ENCODE results near the gene LCP2. TPM values are rescaled to one million over a fixed set of nuclear protein-coding genes. Genes with fewer than 3 reads are reported as not detected.

The LCP2 gene
- total RNA-seq, 2 donors from 2014 or later = 56.9 to 76.5 TPM

- H3K27me3 ChIP-seq (replicated peaks; ENCODE audit: insufficient read depth) = no peaks in the 10 kb centered on the region
- DNase-seq (ENCODE audit: low spot score) (no peak), ATAC-seq (ENCODE audit: insufficient number of reproducible peaks, low FRiP score, low read depth) (no peak)
- peaks cover 13 to 17% of the 10 kb centered on the region in 2 donors for H3K4me1 ChIP-seq (ENCODE audit: control insufficient read depth in 1 of 2, low read depth in 2 of 2)
- H3K27ac ChIP-seq = no peak overlapping the region
- no peaks in the 10 kb centered on the region for H3K36me3 ChIP-seq
- no peaks in the 10 kb centered on the region for H3K9me3 ChIP-seq
- no peak overlapping the region for H3K4me3 ChIP-seq
- TF ChIP-seq, protein P1, sequence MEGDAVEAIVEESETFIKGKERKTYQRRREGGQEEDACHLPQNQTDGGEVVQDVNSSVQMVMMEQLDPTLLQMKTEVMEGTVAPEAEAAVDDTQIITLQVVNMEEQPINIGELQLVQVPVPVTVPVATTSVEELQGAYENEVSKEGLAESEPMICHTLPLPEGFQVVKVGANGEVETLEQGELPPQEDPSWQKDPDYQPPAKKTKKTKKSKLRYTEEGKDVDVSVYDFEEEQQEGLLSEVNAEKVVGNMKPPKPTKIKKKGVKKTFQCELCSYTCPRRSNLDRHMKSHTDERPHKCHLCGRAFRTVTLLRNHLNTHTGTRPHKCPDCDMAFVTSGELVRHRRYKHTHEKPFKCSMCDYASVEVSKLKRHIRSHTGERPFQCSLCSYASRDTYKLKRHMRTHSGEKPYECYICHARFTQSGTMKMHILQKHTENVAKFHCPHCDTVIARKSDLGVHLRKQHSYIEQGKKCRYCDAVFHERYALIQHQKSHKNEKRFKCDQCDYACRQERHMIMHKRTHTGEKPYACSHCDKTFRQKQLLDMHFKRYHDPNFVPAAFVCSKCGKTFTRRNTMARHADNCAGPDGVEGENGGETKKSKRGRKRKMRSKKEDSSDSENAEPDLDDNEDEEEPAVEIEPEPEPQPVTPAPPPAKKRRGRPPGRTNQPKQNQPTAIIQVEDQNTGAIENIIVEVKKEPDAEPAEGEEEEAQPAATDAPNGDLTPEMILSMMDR (IDR thresholded peaks at IDR 0.05) = no peak
These were observed 19.4 kb upstream of the LCP2 start for GRCh38 chr5:170316937-170317336.

DNA sequence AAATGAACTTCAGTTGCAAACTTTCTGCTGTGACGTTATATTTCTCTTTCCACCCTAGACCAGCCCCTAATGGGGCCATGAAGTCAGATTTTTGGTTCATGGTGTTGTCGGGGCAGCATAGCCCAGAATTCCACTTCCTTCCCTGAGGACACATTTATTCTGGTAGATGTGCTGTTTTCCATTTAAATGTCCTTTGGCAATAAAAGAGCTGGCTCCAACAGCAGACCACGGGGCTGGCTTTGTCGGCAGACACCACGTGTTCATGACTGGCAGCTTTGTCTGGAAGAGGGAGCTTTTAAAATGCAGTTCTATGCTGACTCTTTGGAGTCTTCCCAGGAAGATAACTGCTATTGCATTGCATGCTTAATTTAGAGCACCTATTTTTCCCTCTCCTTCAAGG lies 17.6 kb upstream of the LCP2 start:
- DNase-seq (ENCODE audit: low spot score) = peak; percentile 45
- TF ChIP-seq, protein P1 (IDR thresholded peaks at IDR 0.05) = no peak
- no peaks in the 10 kb centered on the region for H3K27me3 ChIP-seq (replicated peaks; ENCODE audit: insufficient read depth)
- no peaks in the 10 kb centered on the region for H3K9me3 ChIP-seq
- ATAC-seq (ENCODE audit: insufficient number of reproducible peaks, low FRiP score, low read depth) = peak; percentile 78
- peaks cover 13 to 17% of the 10 kb centered on the region in 2 donors for H3K4me1 ChIP-seq (ENCODE audit: control insufficient read depth in 1 of 2, low read depth in 2 of 2)
- no peaks in the 10 kb centered on the region for H3K36me3 ChIP-seq
- H3K4me3 ChIP-seq = no peak overlapping the region
- peak overlapping the region; percentile 73 to 77 for H3K27ac ChIP-seq

DNA sequence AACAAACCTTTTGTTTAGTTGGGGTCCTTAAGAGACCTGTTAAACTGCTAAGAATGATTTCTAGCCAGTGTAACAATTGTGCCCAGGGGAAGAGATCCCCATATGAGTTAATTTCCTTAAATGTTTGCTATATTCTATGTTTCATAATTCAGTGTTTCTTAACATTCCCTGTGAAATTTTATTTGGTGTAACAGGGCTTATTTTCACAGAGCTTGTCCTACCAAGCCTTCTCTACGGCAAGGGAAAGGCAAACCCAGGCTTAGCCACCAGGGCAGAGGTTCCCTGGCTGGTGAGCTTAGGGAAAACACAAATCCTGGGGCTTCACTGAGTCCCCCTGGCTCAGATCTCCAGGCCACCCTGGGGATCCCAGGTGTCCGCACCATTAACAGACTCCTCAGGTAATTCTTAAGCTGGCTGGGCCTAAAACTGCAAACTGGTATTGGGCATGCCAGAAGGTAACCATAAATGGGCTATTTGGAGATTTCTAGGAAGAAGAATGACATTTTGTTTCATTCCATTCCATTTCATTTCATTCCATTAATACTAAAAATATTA lies 17.0 kb upstream of the LCP2 start:
- TF ChIP-seq, protein P1 (IDR thresholded peaks at IDR 0.05) = no peak
- no peaks in the 10 kb centered on the region for H3K9me3 ChIP-seq
- ATAC-seq (ENCODE audit: insufficient number of reproducible peaks, low FRiP score, low read depth) = no peak
- no peaks in the 10 kb centered on the region for H3K27me3 ChIP-seq (replicated peaks; ENCODE audit: insufficient read depth)
- DNase-seq (ENCODE audit: low spot score) = no peak
- H3K36me3 ChIP-seq = no peaks in the 10 kb centered on the region
- peak overlapping the region; percentile 73 to 77 for H3K27ac ChIP-seq
- H3K4me1 ChIP-seq (ENCODE audit: control insufficient read depth in 1 of 2, low read depth in 2 of 2) = peaks cover 13 to 17% of the 10 kb centered on the region in 2 donors
- H3K4me3 ChIP-seq = no peak overlapping the region

GRCh38 chr5:170313816-170314215 lies 16.2 kb upstream of the LCP2 start:
- Histone ChIP-seq H3K4me3 (no peak overlapping the region), H3K4me1 (ENCODE audit: control insufficient read depth in 1 of 2, low read depth in 2 of 2) (peaks cover 13 to 17% of the 10 kb centered on the region in 2 donors), H3K9me3 (no peaks in the 10 kb centered on the region), H3K27ac (no peak overlapping the region), H3K27me3 (replicated peaks; ENCODE audit: insufficient read depth) (no peaks in the 10 kb centered on the region), H3K36me3 (no peaks in the 10 kb centered on the region)
- ATAC-seq (ENCODE audit: insufficient number of reproducible peaks, low FRiP score, low read depth) (no peak), DNase-seq (ENCODE audit: low spot score) (no peak)
- TF ChIP-seq, protein P1 (IDR thresholded peaks at IDR 0.05) = no peak

GRCh38 chr5:170313344-170313743 lies 15.8 kb upstream of the LCP2 start:
- no peaks in the 10 kb centered on the region for H3K27me3 ChIP-seq (replicated peaks; ENCODE audit: insufficient read depth)
- no peak for DNase-seq (ENCODE audit: low spot score)

More at GRCh38 chr5:170313344-170313743, 15.8 kb upstream of the LCP2 start:
- H3K27ac ChIP-seq = no peak overlapping the region
- H3K36me3 ChIP-seq = no peaks in the 10 kb centered on the region
- H3K4me1 ChIP-seq (ENCODE audit: control insufficient read depth in 1 of 2, low read depth in 2 of 2) = peaks cover 13 to 17% of the 10 kb centered on the region in 2 donors
- TF ChIP-seq, protein P1 (IDR thresholded peaks at IDR 0.05) = no peak
- no peak overlapping the region for H3K4me3 ChIP-seq
- ATAC-seq (ENCODE audit: insufficient number of reproducible peaks, low FRiP score, low read depth) = no peak
- H3K9me3 ChIP-seq = no peaks in the 10 kb centered on the region

Measured in thoracic aorta (tissue), 2 donors.